ENCODE measurements around the gene CDKN2B-AS1. TPM values are rescaled to one million over a fixed set of nuclear protein-coding genes. Genes with fewer than 3 reads are reported as not detected.

The CDKN2B-AS1 gene
- total and polyA plus RNA-seq, 7 donors, result 0.49 to 264 (median 2.0) TPM

DNA sequence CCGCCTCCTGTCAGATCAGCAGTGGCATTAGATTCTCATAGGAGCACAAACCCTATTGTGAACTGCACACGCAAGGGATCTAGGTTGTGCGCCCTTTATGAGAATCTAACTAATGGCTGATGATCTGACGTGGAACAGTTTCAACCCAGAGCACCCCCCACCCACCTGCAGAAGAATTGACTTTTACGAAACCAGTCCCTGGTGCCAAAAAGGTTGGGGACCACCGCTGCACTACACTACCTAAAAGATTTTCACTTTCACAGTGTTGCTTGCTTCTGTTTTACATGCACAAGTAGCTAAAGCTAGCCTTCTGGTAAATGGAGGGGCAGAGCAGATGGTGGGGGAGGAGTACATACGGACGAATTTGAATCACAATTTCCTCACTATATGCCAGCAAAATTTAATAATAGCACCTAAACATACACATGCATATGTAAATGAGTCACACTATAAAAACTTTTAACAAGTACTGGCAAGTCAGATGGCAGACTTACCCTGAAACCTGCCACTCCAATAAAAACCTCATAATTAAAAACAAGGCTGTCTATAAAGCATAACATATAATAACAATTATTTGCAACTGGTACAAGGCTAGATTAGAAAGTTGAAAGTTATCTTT lies 38.5 kb downstream of the CDKN2B-AS1 start:
- WGBS, 2 donors, result 75 to 91% methylated on average over 8 of the region's 8 CpGs
- H3K27me3 ChIP-seq, result no peaks in the 10 kb centered on the region
- TF ChIP-seq POLR2AphosphoS5 (IDR thresholded peaks at IDR 0.05) (no peak), EP300 (IDR thresholded peaks at IDR 0.05) (no peak), POLR2A (IDR thresholded peaks at IDR 0.05) (no peak)
- TF ChIP-seq, protein P1, sequence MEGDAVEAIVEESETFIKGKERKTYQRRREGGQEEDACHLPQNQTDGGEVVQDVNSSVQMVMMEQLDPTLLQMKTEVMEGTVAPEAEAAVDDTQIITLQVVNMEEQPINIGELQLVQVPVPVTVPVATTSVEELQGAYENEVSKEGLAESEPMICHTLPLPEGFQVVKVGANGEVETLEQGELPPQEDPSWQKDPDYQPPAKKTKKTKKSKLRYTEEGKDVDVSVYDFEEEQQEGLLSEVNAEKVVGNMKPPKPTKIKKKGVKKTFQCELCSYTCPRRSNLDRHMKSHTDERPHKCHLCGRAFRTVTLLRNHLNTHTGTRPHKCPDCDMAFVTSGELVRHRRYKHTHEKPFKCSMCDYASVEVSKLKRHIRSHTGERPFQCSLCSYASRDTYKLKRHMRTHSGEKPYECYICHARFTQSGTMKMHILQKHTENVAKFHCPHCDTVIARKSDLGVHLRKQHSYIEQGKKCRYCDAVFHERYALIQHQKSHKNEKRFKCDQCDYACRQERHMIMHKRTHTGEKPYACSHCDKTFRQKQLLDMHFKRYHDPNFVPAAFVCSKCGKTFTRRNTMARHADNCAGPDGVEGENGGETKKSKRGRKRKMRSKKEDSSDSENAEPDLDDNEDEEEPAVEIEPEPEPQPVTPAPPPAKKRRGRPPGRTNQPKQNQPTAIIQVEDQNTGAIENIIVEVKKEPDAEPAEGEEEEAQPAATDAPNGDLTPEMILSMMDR (IDR thresholded peaks at IDR 0.05), result no peak
- no peaks in the 10 kb centered on the region for H3K9me3 ChIP-seq
- H3K36me3 ChIP-seq, result no peaks in the 10 kb centered on the region
- intact Hi-C loops (cut with DNase I), result loop anchor here (10.0 kb wide), 1 partner anchor 218 kb away; no protein-coding TSS in a partner anchor
- H3K4me1 ChIP-seq, result peaks cover 0 to 2% (median under 1%) of the 10 kb centered on the region in 4 donors
- H3K27ac ChIP-seq, result no peak overlapping the region
- no peak overlapping the region for H3K4me3 ChIP-seq
- no peak for DNase-seq

DNA sequence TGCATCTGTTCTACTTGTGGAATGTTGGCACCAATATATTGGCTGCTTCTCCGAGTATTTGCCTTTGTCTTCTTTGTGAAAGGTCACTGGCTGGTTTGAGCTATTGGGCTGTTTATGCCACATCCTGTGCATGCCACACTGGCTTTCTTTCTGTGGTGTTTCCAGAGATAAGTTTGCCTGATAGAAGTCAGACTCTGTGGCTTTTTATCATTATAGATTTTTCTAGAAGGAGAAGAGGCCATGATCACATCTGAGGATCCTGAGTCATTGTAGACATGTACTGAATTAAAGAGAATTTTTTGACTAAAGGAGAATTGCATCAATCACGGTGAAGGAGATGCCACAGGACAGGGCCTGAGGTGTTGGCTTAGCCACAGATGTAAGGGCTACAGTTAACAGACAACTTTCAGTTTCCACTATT lies 41.0 kb downstream of the CDKN2B-AS1 start:
- Histone ChIP-seq H3K36me3 (no peaks in the 10 kb centered on the region), H3K4me1 (peaks cover 0 to 4% (median under 1%) of the 10 kb centered on the region in 4 donors), H3K9me3 (no peaks in the 10 kb centered on the region), H3K27me3 (no peaks in the 10 kb centered on the region), H3K4me3 (no peak overlapping the region), H3K27ac (no peak overlapping the region)
- intact Hi-C loops (cut with DNase I), result loop anchor here (10.0 kb wide), 1 partner anchor 221 kb away; no protein-coding TSS in a partner anchor
- TF ChIP-seq POLR2A (IDR thresholded peaks at IDR 0.05), result no peak
- TF ChIP-seq EP300 (IDR thresholded peaks at IDR 0.05), result no peak
- TF ChIP-seq, protein P1 (IDR thresholded peaks at IDR 0.05), result no peak
- TF ChIP-seq POLR2AphosphoS5 (IDR thresholded peaks at IDR 0.05), result no peak
- WGBS, 2 donors, result 88 to 92% methylated on average over 2 of the region's 2 CpGs
- DNase-seq, result no peak

DNA sequence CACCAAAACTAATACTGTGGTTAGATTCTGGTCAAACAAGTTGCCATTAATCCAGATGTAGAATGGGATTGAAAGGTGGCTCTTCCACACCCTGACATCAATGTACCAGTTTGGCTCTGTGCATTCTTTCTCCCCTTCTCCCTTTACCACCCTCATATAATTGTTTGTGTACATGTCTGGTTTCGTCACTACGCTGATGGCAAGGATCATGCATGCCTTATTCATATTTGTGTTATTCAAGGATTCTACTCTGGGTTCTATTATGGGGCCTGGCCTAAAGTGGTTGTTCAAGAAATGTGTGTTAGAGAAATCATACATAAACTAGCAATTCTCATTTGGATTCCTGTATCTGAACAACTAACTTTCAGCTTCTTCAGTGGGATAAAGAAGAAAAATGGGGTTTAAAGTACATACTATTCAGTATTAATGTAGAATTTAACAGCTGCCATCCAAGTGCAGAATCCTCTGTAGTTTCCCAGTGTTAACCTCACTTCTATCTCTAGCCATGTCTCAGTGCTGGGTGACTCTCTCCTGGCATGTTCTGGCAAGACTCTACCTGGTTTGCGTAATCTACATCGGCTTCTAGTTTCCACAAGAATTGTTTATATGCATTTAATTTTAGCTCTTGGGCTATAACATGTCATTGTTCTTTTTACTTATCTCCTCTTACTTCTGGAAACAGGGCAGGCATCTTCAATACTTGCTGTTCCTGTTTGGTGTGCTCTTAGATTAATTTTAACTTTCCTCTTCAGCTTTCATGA lies 42.5 kb downstream of the CDKN2B-AS1 start:
- no peak for TF ChIP-seq POLR2AphosphoS5 (IDR thresholded peaks at IDR 0.05)
- no peak overlapping the region for H3K27ac ChIP-seq
- intact Hi-C loops (cut with DNase I), result loop anchor here (10.0 kb wide), 1 partner anchor 222 kb away; no protein-coding TSS in a partner anchor
- no peak for DNase-seq
- no peaks in the 10 kb centered on the region for H3K27me3 ChIP-seq
- no peaks in the 10 kb centered on the region for H3K9me3 ChIP-seq
- no peaks in the 10 kb centered on the region for H3K36me3 ChIP-seq
- peaks cover 0 to 4% (median under 1%) of the 10 kb centered on the region in 4 donors for H3K4me1 ChIP-seq
- 62 to 80% methylated on average over 4 of the region's 4 CpGs for WGBS, 2 donors
- no peak overlapping the region for H3K4me3 ChIP-seq

DNA sequence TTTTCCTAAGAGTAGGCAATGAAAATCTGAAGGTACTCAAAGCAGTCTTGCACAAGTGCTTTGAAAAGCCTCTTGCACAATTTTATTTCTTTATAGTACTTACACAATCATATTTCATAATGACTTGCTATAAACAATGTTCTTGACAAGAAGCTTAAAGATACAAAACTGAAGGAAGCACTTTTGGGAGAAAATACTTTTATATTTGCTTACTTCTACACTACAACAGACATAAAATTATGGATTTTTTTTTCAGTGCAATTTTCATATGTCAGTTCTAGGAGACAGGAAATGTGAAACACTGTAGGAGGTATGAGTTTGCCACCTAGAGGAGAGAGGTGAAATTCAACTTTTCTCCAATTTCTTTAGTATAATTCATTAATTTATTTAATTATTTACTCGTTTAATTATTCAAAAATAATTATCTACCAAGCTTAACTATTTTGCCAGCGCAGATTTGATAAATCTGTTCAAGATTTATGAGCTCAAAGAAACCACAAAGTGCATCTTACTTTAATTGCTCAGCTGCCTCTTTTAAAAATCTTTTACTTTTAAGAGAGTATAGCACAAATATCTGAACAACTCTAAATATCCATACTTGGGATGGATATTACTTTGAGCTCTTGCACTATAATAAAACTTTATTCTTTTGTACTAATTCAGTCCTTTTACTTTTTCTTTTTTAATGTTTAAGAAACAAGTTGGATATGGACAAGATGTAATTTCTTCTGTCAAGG lies 43.5 kb downstream of the CDKN2B-AS1 start:
- Histone ChIP-seq H3K27me3 (no peaks in the 10 kb centered on the region), H3K27ac (no peak overlapping the region), H3K9me3 (no peaks in the 10 kb centered on the region), H3K36me3 (no peaks in the 10 kb centered on the region), H3K4me3 (no peak overlapping the region), H3K4me1 (peaks cover 0 to 4% (median under 1%) of the 10 kb centered on the region in 4 donors)
- TF ChIP-seq POLR2A (IDR thresholded peaks at IDR 0.05) (no peak), EP300 (IDR thresholded peaks at IDR 0.05) (no peak), POLR2AphosphoS5 (IDR thresholded peaks at IDR 0.05) (peak; percentile 50 to 64 (median 60))
- TF ChIP-seq, protein P1 (IDR thresholded peaks at IDR 0.05), result peak in 3 of 4 experiments; percentile 9 to 43 (median 27)
- no peak for DNase-seq
- intact Hi-C loops (cut with DNase I), result loop anchor here (10.0 kb wide), 1 partner anchor 223 kb away; no protein-coding TSS in a partner anchor
- WGBS, 2 donors, result 6 to 25% methylated on average over 2 of the region's 2 CpGs

All from sigmoid colon (tissue), 7 donors.